SH-SY5Y (cell line): Measurements from ENCODE around the gene EFHC1.

ENCODE experiments used
- GATA2 ChIP-seq: IDR thresholded peaks from 2 replicates; pipeline ENCODE4 v1.6.1; 2011; ENCODE audit warnings: mild to moderate bottlenecking, low read depth, low read length
- GATA3 ChIP-seq: IDR thresholded peaks from 2 replicates; pipeline ENCODE4 v1.6.1; 2011; ENCODE audit warnings: low read depth, mild to moderate bottlenecking, low read length, moderate library complexity

- TF ChIP-seq GATA3 (no peak), GATA2 (no peak)
Observed at GRCh38 chr6:52393780-52394179, 26.4 kb upstream of the EFHC1 start.
